Liver (tissue), 9 donors: ENCODE data around the gene ANXA3. TPM values are rescaled to one million over a fixed set of nuclear protein-coding genes. Genes with fewer than 3 reads are reported as not detected.
A peak's percentile ranks its signal among the peaks of the same experiment; 100 is the strongest.

Experiments
- DNase-seq: peaks from one replicate; pipeline ENCODE4 v3.0.0-alpha.2; 2017; ENCODE audit warnings: low spot score
- H3K27ac ChIP-seq, 2 donors: one replicate each; pipeline ENCODE4 v1.7.0; 2013; ENCODE audit warnings: inconsistent platforms in 2 of 2, low read length in 2 of 2, control low read depth in 1 of 2, low read depth in 1 of 2, mild to moderate bottlenecking in 1 of 2
- H3K27me3 ChIP-seq, 4 donors: one replicate each; pipeline versions ENCODE4 v1.6.1 to v1.7.0; 2013; ENCODE audit warnings: low read length in 3 of 4, inconsistent platforms in 1 of 4, mild to moderate bottlenecking in 1 of 4, moderate library complexity in 1 of 4; ENCODE audit not compliant: control insufficient read depth in 4 of 4, insufficient read depth in 4 of 4
- H3K36me3 ChIP-seq, 4 donors: one replicate each; pipeline versions ENCODE4 v1.6.1 to v1.7.0; 2013; ENCODE audit warnings: low read length in 3 of 4, mild to moderate bottlenecking in 3 of 4, low read depth in 1 of 4, moderate library complexity in 1 of 4; ENCODE audit not compliant: control insufficient read depth in 4 of 4, insufficient read depth in 3 of 4
- H3K4me1 ChIP-seq, 4 donors: one replicate each; pipeline versions ENCODE4 v1.6.1 to v1.7.0; 2013; ENCODE audit warnings: low read length in 3 of 4, mild to moderate bottlenecking in 3 of 4, moderate library complexity in 1 of 4; ENCODE audit not compliant: control insufficient read depth in 4 of 4, insufficient read depth in 4 of 4
- H3K4me3 ChIP-seq, 3 donors: one replicate each; pipeline versions ENCODE4 v1.6.1 to v1.7.0; 2013; ENCODE audit warnings: low read length in 3 of 3, control low read depth in 1 of 3, low read depth in 1 of 3, mild to moderate bottlenecking in 1 of 3
- H3K9ac ChIP-seq, 2 donors: one replicate each; pipeline ENCODE4 v1.7.0; 2013; ENCODE audit warnings: low read length in 2 of 2, mild to moderate bottlenecking in 2 of 2, moderate library complexity in 2 of 2, control low read depth in 1 of 2, low read depth in 1 of 2
- H3K9me3 ChIP-seq, 4 donors: one replicate each; pipeline versions ENCODE4 v1.6.1 to v1.7.0; 2013; ENCODE audit warnings: low read length in 3 of 4; ENCODE audit not compliant: control insufficient read depth in 4 of 4
- ATF3 ChIP-seq: IDR thresholded peaks from 2 replicates; pipeline ENCODE4 v1.6.1; 2016; ENCODE audit warnings: antibody characterized with exemption
- CTCF ChIP-seq: fragments of 150-350 bp; IDR thresholded peaks from 2 replicates; pipeline ENCODE4 v1.5.1; 2017; ENCODE audit warnings: improper control_type of control experiment, low read depth, low read length; ENCODE audit not compliant: missing input control
- FOXA1 ChIP-seq: IDR thresholded peaks from 2 replicates; pipeline ENCODE4 v1.6.1; 2016; ENCODE audit warnings: antibody characterized with exemption
- FOXA2 ChIP-seq: IDR thresholded peaks from 2 replicates; pipeline ENCODE4 v1.6.1; 2016; ENCODE audit warnings: antibody characterized with exemption
- GABPA ChIP-seq, 2 donors: IDR thresholded peaks in 1 of 2; conservative IDR thresholded peaks in 1 of 2; 2 replicates each; pipeline ENCODE4 v1.6.1; 2016; ENCODE audit warnings: antibody characterized with exemption in 2 of 2, mild to moderate bottlenecking in 1 of 2, moderate library complexity in 1 of 2
- HNF4A ChIP-seq, 2 donors: conservative IDR thresholded peaks; 2 replicates each; pipeline ENCODE4 v1.6.1; 2016; ENCODE audit warnings: antibody characterized with exemption in 2 of 2, mild to moderate bottlenecking in 2 of 2
- HNF4G ChIP-seq: IDR thresholded peaks from 2 replicates; pipeline ENCODE4 v1.6.1; 2016; ENCODE audit warnings: antibody characterized with exemption
- JUND ChIP-seq, 2 donors: IDR thresholded peaks; 2 replicates each; pipeline ENCODE4 v1.6.1; 2016; ENCODE audit warnings: antibody characterized with exemption in 2 of 2
- MAX ChIP-seq: IDR thresholded peaks from 2 replicates; pipeline ENCODE4 v1.6.1; 2016; ENCODE audit warnings: antibody characterized with exemption
- NR2F2 ChIP-seq: IDR thresholded peaks from 2 replicates; pipeline ENCODE4 v1.6.1; 2016; ENCODE audit warnings: antibody characterized with exemption
- RAD21 ChIP-seq, 2 donors: IDR thresholded peaks; 2 replicates each; pipeline ENCODE4 v1.6.1; 2016; ENCODE audit warnings: antibody characterized with exemption in 2 of 2, mild to moderate bottlenecking in 2 of 2
- REST ChIP-seq: IDR thresholded peaks from 2 replicates; pipeline ENCODE4 v1.6.1; 2016; ENCODE audit warnings: antibody characterized with exemption, mild to moderate bottlenecking
- RXRA ChIP-seq, 2 donors: IDR thresholded peaks; 2 replicates each; pipeline ENCODE4 v1.6.1; 2017 to 2018; ENCODE audit warnings: antibody characterized with exemption in 2 of 2, mild to moderate bottlenecking in 1 of 2
- SP1 ChIP-seq: IDR thresholded peaks from 2 replicates; pipeline ENCODE4 v1.6.1; 2018; ENCODE audit warnings: antibody characterized with exemption, mild to moderate bottlenecking
- TAF1 ChIP-seq: conservative IDR thresholded peaks from 2 replicates; pipeline ENCODE4 v1.6.1; 2016; ENCODE audit warnings: antibody characterized with exemption, mild to moderate bottlenecking
- YY1 ChIP-seq: IDR thresholded peaks from 2 replicates; pipeline ENCODE4 v1.6.1; 2016; ENCODE audit warnings: antibody characterized with exemption, mild to moderate bottlenecking
- WGBS: extraction: QIAGEN DNeasy Blood & Tissue Kit; methylation state at CpG from one replicate; pipeline ENCODE4 v1.1.7; 2013; 5-methylcytosine and 5-hydroxymethylcytosine counted together
- polyA plus RNA-seq, 2 donors: library from polyadenylated mRNA; stranded (reverse) in 1 of 2; unstranded in 1 of 2; fragments of 200-250 nt in 1 of 2; fragments of >200 nt in 1 of 2; fragmentation: Nextera tagmentation in 1 of 2; extraction: Ambion mirVana in 1 of 2; gene quantifications; one replicate each; pipeline versions ENCODE4 v1.2.1 to v1.2.3, GENCODE V29; 2013 to 2015
- total RNA-seq, 2 donors: library from RNA; depleted of rRNA; stranded (reverse); fragments of >200 nt; gene quantifications; one replicate each; pipeline ENCODE4 v1.2.3, GENCODE V29; 2014
- donor health status: healthy.
- donor health status: healthy.
- donor health status: healthy.
- donor health status: healthy.
- donor health status: healthy.

The ANXA3 gene
- total and polyA plus RNA-seq, 4 donors, result 1.7 to 16.4 (median 3.4) TPM

- whole genome bisulfite sequencing, result 28% methylated on average over 4 of the region's 4 CpGs
- peak; percentile 63 for DNase-seq
- Histone ChIP-seq H3K36me3 (no peaks in the 10 kb centered on the region), H3K4me1 (peaks cover 0 to 2% (median 0%) of the 10 kb centered on the region in 4 donors), H3K9me3 (no peaks in the 10 kb centered on the region), H3K27ac (no peak overlapping the region), H3K4me3 (no peak overlapping the region), H3K9ac (no peak overlapping the region), H3K27me3 (no peaks in the 10 kb centered on the region)
- TF ChIP-seq HNF4G (no peak), GABPA (IDR thresholded peaks at IDR 0.05 in 1 of 2, conservative IDR thresholded peaks at IDR 0.05 in 1 of 2) (no peak), REST (no peak), HNF4A (conservative IDR thresholded peaks at IDR 0.05) (no peak), CTCF (peak; percentile 95), RAD21 (IDR thresholded peaks at IDR 0.05) (peak; percentile 84 to 90), JUND (IDR thresholded peaks at IDR 0.05) (no peak), NR2F2 (no peak)
Observed at GRCh38 chr4:78644744-78645330, 93.3 kb downstream of the ANXA3 start.

GRCh38 chr4:78645853-78646757 lies 94.5 kb downstream of the ANXA3 start:
- Histone ChIP-seq H3K9ac (no peak overlapping the region), H3K27ac (peak overlapping the region in 1 of 2 donors; percentile 10), H3K4me1 (peaks cover 0 to 2% (median 0%) of the 10 kb centered on the region in 4 donors), H3K9me3 (no peaks in the 10 kb centered on the region), H3K27me3 (no peaks in the 10 kb centered on the region), H3K36me3 (no peaks in the 10 kb centered on the region), H3K4me3 (no peak overlapping the region)
- DNase-seq, result no peak
- 60% methylated on average over 10 of the region's 10 CpGs for WGBS
- TF ChIP-seq TAF1 (no peak), SP1 (no peak), FOXA2 (no peak), HNF4A (conservative IDR thresholded peaks at IDR 0.05) (no peak), CTCF (no peak), RXRA (IDR thresholded peaks at IDR 0.05) (no peak), MAX (no peak), JUND (IDR thresholded peaks at IDR 0.05) (peak in 1 of 2 donors; percentile 21), YY1 (no peak), REST (no peak), GABPA (IDR thresholded peaks at IDR 0.05 in 1 of 2, conservative IDR thresholded peaks at IDR 0.05 in 1 of 2) (no peak), ATF3 (no peak), HNF4G (no peak), FOXA1 (no peak), RAD21 (IDR thresholded peaks at IDR 0.05) (peak; percentile 29 to 37)
